ENCODE results near the gene MIA. TPM values are rescaled to one million over a fixed set of nuclear protein-coding genes. Genes with fewer than 3 reads are reported as not detected.
A peak's percentile ranks its signal among the peaks of the same experiment; 100 is the strongest.

Gene MIA
- total and polyA plus RNA-seq, 2 donors (not counting 1 experiment from before 2014, with no cell fraction given), result 0.37 to 5.7 TPM

- H3K36me3 ChIP-seq (replicated peaks in 1 of 2; ENCODE audit: control extremely low read depth in 1 of 2, control insufficient read depth in 1 of 2, extremely low read depth in 1 of 2, insufficient read depth in 2 of 2, low read length in 1 of 2), result peaks cover 0 to 74% of the 10 kb centered on the region in 2 experiments
- H3K4me3 ChIP-seq (ENCODE audit: control extremely low read depth in 1 of 5, extremely low read depth in 1 of 5, insufficient read depth in 1 of 5, low read depth in 2 of 5, low read length in 4 of 5), result peak overlapping the region in 4 of 5 experiments; percentile 14 to 34 (median 28)
- ChIA-PET CTCF (interaction anchor here (2.1 to 4.8 kb wide), 2 partner anchors 16 to 26 kb away, joined by 8 to 39 read pairs; partner anchors contain the start of gene RAB4B), POLR2A (interaction anchor here (0.5 to 2.0 kb wide), 4 partner anchors 26 to 744 kb away, joined by 3 to 11 read pairs (median 4); partner anchors contain the start of gene RAB4B)
- TF ChIP-seq EZH2 (IDR thresholded peaks at IDR 0.05; ENCODE audit: borderline replicate concordance, insufficient read depth, low read depth, low read length, poor library complexity, severe bottlenecking) (no peak), CTCF (IDR thresholded peaks at IDR 0.05) (no peak)
- peaks cover 93% of the 10 kb centered on the region for H3K79me2 ChIP-seq (ENCODE audit: control insufficient read depth, insufficient read depth, low read length)
- Mint-ChIP-seq H3K4me1 (peaks cover 81% of the 10 kb centered on the region), H3K27ac (peak overlapping the region; percentile 95), H3K4me3 (peak overlapping the region; percentile 74), H3K27me3 (no peaks in the 10 kb centered on the region), H3K9me3 (ENCODE audit: insufficient read depth) (no peaks in the 10 kb centered on the region)
- peak overlapping the region; percentile 93 for H3K4me2 ChIP-seq (replicated peaks; ENCODE audit: low read depth, low read length, poor library complexity, severe bottlenecking)
- ATAC-seq (ENCODE audit: low read depth), result no peak
- H3K9me3 ChIP-seq (ENCODE audit: control extremely low read depth in 1 of 3, control insufficient read depth in 2 of 3, insufficient read depth in 1 of 3, low read length in 2 of 3), result no peaks in the 10 kb centered on the region
- H2AFZ ChIP-seq (ENCODE audit: insufficient read depth, low read depth, low read length, poor library complexity, severe bottlenecking), result no peak overlapping the region
- peak overlapping the region; percentile 41 for H3K9ac ChIP-seq (ENCODE audit: low read length)
- peaks cover 84% of the 10 kb centered on the region for H4K20me1 ChIP-seq (ENCODE audit: control insufficient read depth, insufficient read depth, low read length, poor library complexity, severe bottlenecking)
- DNase-seq, result no peak
- intact Hi-C loops (cut with micrococcal nuclease), result no loop called here
- WGBS (ENCODE audit: insufficient coverage), result 68% methylated on average over 6 of the region's 9 CpGs
- peak overlapping the region; percentile 74 to 86 for H3K27ac ChIP-seq (ENCODE audit: low read length in 2 of 2)
- peaks cover 75 to 77% of the 10 kb centered on the region in 2 donors for H3K4me1 ChIP-seq (ENCODE audit: control insufficient read depth in 2 of 2, insufficient read depth in 2 of 2, low read length in 2 of 2)
- no peaks in the 10 kb centered on the region for H3K27me3 ChIP-seq (replicated peaks in 1 of 4; ENCODE audit: control extremely low read depth in 1 of 4, control insufficient read depth in 3 of 4, insufficient read depth in 4 of 4, low read length in 3 of 4)
Observed at GRCh38 chr19:40803170-40803856, 28.0 kb downstream of the MIA start.
